K562 (cell line): ENCODE data around the gene SPTLC3. TPM values are rescaled to one million over a fixed set of nuclear protein-coding genes. Genes with fewer than 3 reads are reported as not detected.

Source experiments
- ATAC-seq: fragments of 200-7000 bp; cut with Tn5 transposase; 3 replicates; pipeline ENCODE4 v1.9.1; 2020; ENCODE audit warnings: moderate library complexity
- BruUV-seq: library from RNA; stranded (reverse); fragments of 400-500 nt; replicated peaks from 2 replicates; lab custom pipeline; 2021; lab: Mats Ljungman, UMichigan
- CTCF ChIA-PET: fragments of 300-600 bp; formaldehyde crosslinking; extraction: SDS; loops from one replicate; lab custom pipeline; 2021; ENCODE audit warnings: low intra/inter-chr PET ratio; lab: Yijun Ruan, JAX
- POLR2A ChIA-PET: fragments of 300-600, 350-650 bp; sonication (Branson Sonifier 250); formaldehyde crosslinking; extraction: SDS; loops from one replicate; lab custom pipeline; 2021; ENCODE audit warnings: antibody characterized with exemption, inconsistent platforms; lab: Yijun Ruan, JAX
- DNase-seq, 4 experiments: peaks; one replicate each; pipeline versions ENCODE4 v3.0.0 to v3.0.0-alpha.2; 2011 to 2018; ENCODE audit warnings: low spot score in 3 of 4, mixed read lengths in 3 of 4; ENCODE audit errors: extremely low read depth in 1 of 4
- FAIRE-seq: peaks from 2 replicates; lab custom pipeline; 2011; peaks lifted over from hg19 to GRCh38; lab: Jason Lieb, UNC
- H2AFZ ChIP-seq: 2 replicates; pipeline ENCODE4 v1.6.0; 2011; ENCODE audit warnings: low read depth, low read length, control low read depth, inconsistent platforms
- H3K27ac ChIP-seq: fragments of 200-600 bp; 3 replicates; pipeline ENCODE4 v1.8.0; 2011; ENCODE audit warnings: low read depth, mild to moderate bottlenecking, control low read depth, inconsistent platforms, low read length, moderate library complexity, mixed read lengths; ENCODE audit errors: extremely low read depth
- H3K27me3 ChIP-seq, 2 experiments: fragments of 300-600 bp in 1 of 2; 2 replicates in 1 of 2; 3 replicates in 1 of 2; pipeline versions ENCODE4 v1.6.0 to v1.8.0; 2011; ENCODE audit warnings: inconsistent platforms in 2 of 2, low read length in 2 of 2, mild to moderate bottlenecking in 1 of 2, mixed read lengths in 1 of 2, moderate library complexity in 1 of 2; ENCODE audit not compliant: control insufficient read depth in 2 of 2, insufficient read depth in 2 of 2
- H3K36me3 ChIP-seq: fragments of 300-600 bp; 3 replicates; pipeline ENCODE4 v1.8.0; 2011; ENCODE audit warnings: mild to moderate bottlenecking, low read length, inconsistent platforms; ENCODE audit not compliant: control insufficient read depth, insufficient read depth
- H3K4me1 ChIP-seq, 2 experiments: fragments of 200-600 bp in 1 of 2; replicated peaks in 1 of 2; 2 replicates in 1 of 2; 3 replicates in 1 of 2; pipeline versions ENCODE4 v1.5.1 to v1.8.0; 2011; ENCODE audit warnings: inconsistent platforms in 2 of 2, low read length in 2 of 2, mild to moderate bottlenecking in 1 of 2, mixed read lengths in 1 of 2, moderate library complexity in 1 of 2; ENCODE audit not compliant: control insufficient read depth in 2 of 2, insufficient read depth in 2 of 2
- H3K4me2 ChIP-seq: 2 replicates; pipeline ENCODE4 v1.6.1; 2011; ENCODE audit warnings: low read length, control low read depth, inconsistent platforms, mixed read lengths; ENCODE audit not compliant: insufficient read depth
- H3K4me3 ChIP-seq: fragments of 200-600 bp; sonication (generic), shearing (Covaris generic); 2 replicates; pipeline ENCODE4 v1.5.1; 2016; ENCODE audit warnings: control low read depth, inconsistent platforms
- H3K79me2 ChIP-seq: fragments of 200-600 bp; 3 replicates; pipeline ENCODE4 v1.8.0; 2011; ENCODE audit warnings: low read length, inconsistent platforms; ENCODE audit not compliant: control insufficient read depth, insufficient read depth
- H3K9ac ChIP-seq, 2 experiments: 2 replicates each; pipeline versions ENCODE4 v1.6.0 to v1.6.1; 2011; ENCODE audit warnings: low read depth in 2 of 2, low read length in 2 of 2, control low read depth in 1 of 2, inconsistent platforms in 1 of 2, mild to moderate bottlenecking in 1 of 2, mixed read lengths in 1 of 2; ENCODE audit not compliant: insufficient read depth in 1 of 2
- H3K9me1 ChIP-seq: one replicate; pipeline ENCODE4 v1.6.0; 2011; ENCODE audit warnings: inconsistent platforms, mild to moderate bottlenecking, low read length, moderate library complexity; ENCODE audit not compliant: control insufficient read depth, insufficient read depth
- H3K9me3 ChIP-seq: replicated peaks from 2 replicates; pipeline ENCODE4 v1.5.1; 2011; ENCODE audit warnings: low read depth, low read length, inconsistent platforms; ENCODE audit not compliant: control insufficient read depth, insufficient read depth
- H4K20me1 ChIP-seq: replicated peaks from 2 replicates; pipeline ENCODE4 v1.6.1; 2011; ENCODE audit warnings: low read length, inconsistent platforms, mixed read lengths; ENCODE audit not compliant: control insufficient read depth, insufficient read depth
- FOXJ2 ChIP-seq: fragments of 200-800 bp; sonication (Bioruptor generic); IDR thresholded peaks from 2 replicates; pipeline ENCODE4 v1.6.1; 2016; ENCODE audit warnings: missing genetic modification characterization, missing compliant biosample characterization
- NR4A1 ChIP-seq, 2 experiments: fragments of 250-450 bp in 1 of 2; fragments of 450-650 bp in 1 of 2; sonication (Bioruptor Pico) in 1 of 2; IDR thresholded peaks; 2 replicates each; pipeline versions ENCODE4 v1.4.0 to v1.6.1; 2016 to 2020; ENCODE audit warnings: mild to moderate bottlenecking in 2 of 2, missing compliant biosample characterization in 1 of 2, missing genetic modification characterization in 1 of 2, moderate library complexity in 1 of 2
- ZNF696 ChIP-seq: fragments of 250-450 bp; sonication (Bioruptor Pico); conservative IDR thresholded peaks from 2 replicates; pipeline ENCODE4 v1.4.0; 2020; ENCODE audit warnings: mild to moderate bottlenecking, moderate library complexity
- WGBS: fragments of 100-300 bp; shearing (Covaris generic); methylation state at CpG from one replicate; pipeline ENCODE4 v1.1.6; 2016; ENCODE audit warnings: low coverage, mixed read lengths; ENCODE audit not compliant: insufficient coverage; ENCODE audit errors: missing lambda C conversion rate; 5-methylcytosine and 5-hydroxymethylcytosine counted together
- in situ Hi-C: fragments of 300-500 bp; cut with MboI; formaldehyde crosslinking; loops from 4 replicates; pipeline ENCODE4 v1.15.0; 2018; ENCODE audit warnings: inconsistent platforms, mixed read lengths
- intact Hi-C: fragments of 100-400 bp; cut with micrococcal nuclease; formaldehyde crosslinking; loops from 2 replicates; pipeline ENCODE4 v1.14.2; 2022
- polyA plus RNA-seq, 8 experiments: library from polyadenylated mRNA; depleted of rRNA in 4 of 8; stranded (reverse) in 5 of 8; unstranded in 3 of 8; fragments of >200 nt; fragmentation: Nextera tagmentation in 2 of 8; fragmentation: Illumina TruSeq in 1 of 8; extraction: Ambion mirVana in 2 of 8; extraction: Trizol in 1 of 8; gene quantifications; 2 replicates each; pipeline versions ENCODE4 v1.2.1 to v1.2.3, GENCODE V29; 2011 to 2014; ENCODE audit warnings: inconsistent platforms in 1 of 8, missing spikeins in 1 of 8
- total RNA-seq, 7 experiments: library from RNA; depleted of rRNA in 6 of 7; stranded (reverse); fragments of >200 nt in 6 of 7; fragmentation: Illumina TruSeq in 2 of 7; extraction: Trizol in 2 of 7; gene quantifications; 2 replicates each; pipeline versions ENCODE4 v1.2.1 to v1.2.3, GENCODE V29; 2011 to 2021; ENCODE audit warnings: low replicate concordance in 1 of 7
- TF ChIP-seq, protein P1 (sequence below): fragments of 450-650 bp; formaldehyde crosslinking; IDR thresholded peaks from 2 replicates; pipeline ENCODE4 v1.4.0; 2022; ENCODE audit warnings: missing genetic modification characterization

SPTLC3 gene
- total and polyA plus RNA-seq, 9 of the 15 experiments (the other 6 are each of a cell fraction or from before 2014, with no cell fraction given), result not detected

DNA sequence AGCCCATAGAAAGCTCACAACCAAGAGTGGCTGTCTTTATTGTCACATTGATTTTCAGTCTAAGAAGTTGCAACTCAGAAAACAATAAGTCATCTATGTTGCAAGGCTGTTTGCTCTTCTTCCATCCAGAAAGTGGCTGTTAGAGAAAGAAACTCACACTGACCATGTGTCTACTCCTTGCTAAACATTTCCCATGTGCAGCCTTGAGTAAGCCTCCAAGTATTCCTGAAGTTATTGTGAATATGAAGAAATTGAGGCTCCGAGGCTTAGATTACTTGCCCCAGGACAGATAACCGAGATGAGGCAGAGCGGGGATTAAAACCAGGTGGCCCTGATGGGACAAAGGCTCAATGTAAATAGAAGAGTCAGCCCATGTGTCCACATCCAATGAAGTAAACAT, 105.0 kb downstream of the SPTLC3 start (continued):
- TF ChIP-seq FOXJ2 (tag), result no peak
- TF ChIP-seq, protein P1, sequence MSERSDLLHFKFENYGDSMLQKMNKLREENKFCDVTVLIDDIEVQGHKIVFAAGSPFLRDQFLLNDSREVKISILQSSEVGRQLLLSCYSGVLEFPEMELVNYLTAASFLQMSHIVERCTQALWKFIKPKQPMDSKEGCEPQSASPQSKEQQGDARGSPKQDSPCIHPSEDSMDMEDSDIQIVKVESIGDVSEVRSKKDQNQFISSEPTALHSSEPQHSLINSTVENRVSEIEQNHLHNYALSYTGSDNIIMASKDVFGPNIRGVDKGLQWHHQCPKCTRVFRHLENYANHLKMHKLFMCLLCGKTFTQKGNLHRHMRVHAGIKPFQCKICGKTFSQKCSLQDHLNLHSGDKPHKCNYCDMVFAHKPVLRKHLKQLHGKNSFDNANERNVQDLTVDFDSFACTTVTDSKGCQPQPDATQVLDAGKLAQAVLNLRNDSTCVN, result no peak
- TF ChIP-seq, all 486 proteins: peak for 0

DNA sequence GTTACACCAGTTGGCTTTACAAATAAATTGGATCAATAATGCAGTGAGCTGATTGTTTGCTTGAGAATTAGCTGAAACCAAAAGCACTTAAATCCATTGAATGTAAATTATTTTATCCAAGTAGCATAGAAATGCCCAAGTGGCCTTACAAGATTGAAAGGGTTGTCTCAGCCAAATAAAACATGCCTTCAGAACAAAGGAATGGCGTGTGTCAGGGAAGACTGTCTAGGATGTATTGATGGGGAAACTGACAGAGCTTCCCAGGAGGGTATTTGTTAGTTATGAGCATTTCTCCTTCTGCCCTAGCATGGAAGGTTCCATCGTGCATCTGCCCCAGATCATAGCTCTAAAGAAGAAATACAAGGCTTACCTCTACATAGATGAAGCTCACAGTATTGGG, 108.4 kb downstream of the SPTLC3 start:
- no peak overlapping the region for H3K4me3 ChIP-seq
- H3K27me3 ChIP-seq, result no peaks in the 10 kb centered on the region
- H2AFZ ChIP-seq, result no peak overlapping the region
- ATAC-seq, result no peak
- intact Hi-C loops, result loop anchor here (10.0 kb wide), 1 partner anchor 938 kb away; no protein-coding TSS in a partner anchor
- H3K9ac ChIP-seq, result no peak overlapping the region
- CTCF ChIA-PET, result no interaction called here
- H3K79me2 ChIP-seq, result no peaks in the 10 kb centered on the region
- H3K9me1 ChIP-seq, result no peaks in the 10 kb centered on the region
- no TSS peak for BruUV-seq
- H3K4me1 ChIP-seq, result no peaks in the 10 kb centered on the region
- in situ Hi-C loops, result no loop called here
- no peaks in the 10 kb centered on the region for H3K36me3 ChIP-seq
- H3K9me3 ChIP-seq, result no peaks in the 10 kb centered on the region
- POLR2A ChIA-PET, result no interaction called here
- FAIRE-seq, result no peak
- WGBS, result 0% methylated on average over 2 of the region's 2 CpGs
- no peak overlapping the region for H3K27ac ChIP-seq
- H3K4me2 ChIP-seq, result no peak overlapping the region
- DNase-seq, result no peak
- H4K20me1 ChIP-seq, result no peaks in the 10 kb centered on the region
- TF ChIP-seq ZNF696 (CRISPR knock-in tag) (no peak), NR4A1 (CRISPR knock-in tag; IDR thresholded peaks at IDR 0.05) (no peak), NR4A1 (tag; IDR thresholded peaks at IDR 0.05) (no peak)
